Rectal smooth muscle tissue (tissue), 1 donor: ENCODE data around the gene TMPRSS5.
"Not testable (repeated sequence)": the region's sequence is repeated elsewhere in the genome, so short reads cannot be mapped to it uniquely, and the experiment has no call there.

Experiments
- H3K27ac ChIP-seq: one replicate; pipeline ENCODE4 v1.7.0; 2013; ENCODE audit warnings: low read depth, low read length, inconsistent platforms
- H3K27me3 ChIP-seq: one replicate; pipeline ENCODE4 v1.7.0; 2013; ENCODE audit warnings: low read length; ENCODE audit not compliant: control insufficient read depth, insufficient read depth
- H3K36me3 ChIP-seq: one replicate; pipeline ENCODE4 v1.7.0; 2013; ENCODE audit warnings: low read length; ENCODE audit not compliant: control insufficient read depth, insufficient read depth
- H3K4me1 ChIP-seq: one replicate; pipeline ENCODE4 v1.7.0; 2013; ENCODE audit warnings: low read length; ENCODE audit not compliant: control insufficient read depth, insufficient read depth
- H3K4me3 ChIP-seq: one replicate; pipeline ENCODE4 v1.7.0; 2013; ENCODE audit warnings: low read length
- H3K9ac ChIP-seq: one replicate; pipeline ENCODE4 v1.7.0; 2013; ENCODE audit warnings: low read length

TMPRSS5 gene

DNA sequence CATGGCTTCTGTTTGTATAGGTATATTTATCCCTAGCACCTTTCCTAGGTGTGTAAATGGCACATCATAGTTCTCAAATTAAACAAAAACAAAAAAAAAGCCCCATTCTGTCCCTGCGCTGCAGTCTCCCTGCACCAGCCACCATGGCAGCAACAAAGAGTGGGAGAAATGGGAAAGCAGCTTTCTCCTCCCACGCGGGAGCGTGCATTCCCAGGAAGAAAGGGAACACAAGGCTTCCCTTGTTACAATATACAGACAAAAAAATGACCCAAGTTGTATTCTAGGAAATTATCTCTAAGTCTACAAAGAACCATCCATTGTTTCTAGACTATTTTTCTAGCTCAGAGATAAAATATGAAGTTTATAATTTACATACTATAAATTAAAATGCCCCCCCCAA, 16.1 kb upstream of the TMPRSS5 start:
- Histone ChIP-seq H3K4me1 (no peaks in the 10 kb centered on the region), H3K9ac (no peak overlapping the region), H3K27ac (no peak overlapping the region), H3K36me3 (no peaks in the 10 kb centered on the region), H3K27me3 (no peaks in the 10 kb centered on the region), H3K4me3 (no peak overlapping the region)

GRCh38 chr11:113721462-113722066, 15.5 kb upstream of the TMPRSS5 start:
- H3K9ac ChIP-seq, result no peak overlapping the region
- H3K27ac ChIP-seq, result no peak overlapping the region
- no peak overlapping the region for H3K4me3 ChIP-seq
- no peaks in the 10 kb centered on the region for H3K36me3 ChIP-seq
- H3K4me1 ChIP-seq, result no peaks in the 10 kb centered on the region
- H3K27me3 ChIP-seq, result no peaks in the 10 kb centered on the region

GRCh38 chr11:113720478-113720877, 14.4 kb upstream of the TMPRSS5 start:
- not testable (repeated sequence) for H3K4me3 ChIP-seq, H3K36me3 ChIP-seq, H3K27ac ChIP-seq, H3K9ac ChIP-seq, H3K27me3 ChIP-seq, H3K4me1 ChIP-seq

GRCh38 chr11:113715882-113716625, 9.9 kb upstream of the TMPRSS5 start:
- Histone ChIP-seq H3K4me1 (no peaks in the 10 kb centered on the region), H3K9ac (no peak overlapping the region), H3K27me3 (no peaks in the 10 kb centered on the region), H3K4me3 (no peak overlapping the region), H3K27ac (no peak overlapping the region), H3K36me3 (peaks cover 2% of the 10 kb centered on the region)

DNA sequence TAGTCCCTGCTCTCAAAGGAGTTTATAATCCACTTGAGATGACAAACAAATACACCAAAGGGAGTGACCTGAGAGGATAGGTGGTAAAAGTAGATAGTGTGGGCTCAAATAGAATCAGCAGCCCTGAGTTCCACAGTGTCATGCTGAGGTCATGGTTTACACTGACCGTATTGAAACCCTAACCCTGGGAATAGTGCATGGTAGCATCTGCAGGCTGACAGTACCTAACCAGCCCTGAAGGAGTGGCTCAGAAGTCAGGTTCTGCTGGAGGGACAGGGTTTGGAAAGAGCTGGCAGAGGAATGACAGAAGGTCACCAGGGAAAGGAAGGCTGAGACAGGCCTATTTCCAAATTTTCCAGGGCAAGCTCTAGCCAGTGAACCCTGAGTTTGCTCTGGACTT, 9.2 kb upstream of the TMPRSS5 start:
- Histone ChIP-seq H3K27ac (no peak overlapping the region), H3K36me3 (peaks cover 2% of the 10 kb centered on the region), H3K4me1 (no peaks in the 10 kb centered on the region), H3K9ac (no peak overlapping the region), H3K27me3 (no peaks in the 10 kb centered on the region), H3K4me3 (no peak overlapping the region)

DNA sequence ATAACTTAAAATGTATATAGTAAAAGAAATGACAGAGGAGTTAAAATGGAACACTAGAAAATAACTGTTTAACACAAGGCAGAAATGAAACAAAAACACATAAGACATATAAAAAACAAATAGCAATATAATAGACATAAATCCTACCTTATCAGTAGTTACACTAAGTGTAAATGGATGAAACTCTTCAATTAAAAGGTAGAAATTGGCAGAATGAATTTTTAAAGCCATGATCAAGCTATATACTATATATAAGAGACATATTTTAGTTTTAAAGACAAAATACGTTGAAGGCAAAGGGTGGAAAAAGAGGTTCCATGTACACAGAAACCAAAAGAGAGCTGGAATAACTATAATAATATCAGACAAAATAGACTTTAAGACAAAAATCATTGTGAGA, 4.9 kb upstream of the TMPRSS5 start:
- Histone ChIP-seq H3K4me3 (no peak overlapping the region), H3K27me3 (no peaks in the 10 kb centered on the region), H3K9ac (no peak overlapping the region), H3K4me1 (no peaks in the 10 kb centered on the region), H3K27ac (no peak overlapping the region), H3K36me3 (peaks cover under 1% of the 10 kb centered on the region)

- not testable (repeated sequence) for H3K4me3 ChIP-seq, H3K36me3 ChIP-seq, H3K27me3 ChIP-seq, H3K4me1 ChIP-seq, H3K27ac ChIP-seq, H3K9ac ChIP-seq
Measured at GRCh38 chr11:113703551-113703950, 2.6 kb downstream of the TMPRSS5 start.

DNA sequence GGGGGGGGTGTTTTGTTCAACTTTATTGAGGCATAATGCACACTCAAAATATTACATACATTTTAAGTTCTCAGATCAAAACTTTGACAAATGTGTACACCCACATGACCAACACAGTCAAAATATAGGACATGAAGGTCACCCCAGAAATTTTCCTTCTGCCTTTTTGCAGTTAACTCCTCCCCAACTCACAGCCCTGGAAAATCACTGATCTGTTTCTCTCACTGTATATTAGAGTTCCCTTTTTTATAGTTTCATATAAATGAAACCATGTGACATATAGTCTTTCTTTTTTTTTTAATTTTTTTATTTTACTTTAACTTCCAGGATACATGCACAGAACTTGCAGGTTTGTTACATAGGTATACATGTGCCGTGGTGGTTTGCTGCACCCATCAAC, 4.6 kb downstream of the TMPRSS5 start:
- Histone ChIP-seq H3K27ac (no peak overlapping the region), H3K27me3 (no peaks in the 10 kb centered on the region), H3K36me3 (no peaks in the 10 kb centered on the region), H3K9ac (no peak overlapping the region), H3K4me1 (no peaks in the 10 kb centered on the region), H3K4me3 (no peak overlapping the region)

DNA sequence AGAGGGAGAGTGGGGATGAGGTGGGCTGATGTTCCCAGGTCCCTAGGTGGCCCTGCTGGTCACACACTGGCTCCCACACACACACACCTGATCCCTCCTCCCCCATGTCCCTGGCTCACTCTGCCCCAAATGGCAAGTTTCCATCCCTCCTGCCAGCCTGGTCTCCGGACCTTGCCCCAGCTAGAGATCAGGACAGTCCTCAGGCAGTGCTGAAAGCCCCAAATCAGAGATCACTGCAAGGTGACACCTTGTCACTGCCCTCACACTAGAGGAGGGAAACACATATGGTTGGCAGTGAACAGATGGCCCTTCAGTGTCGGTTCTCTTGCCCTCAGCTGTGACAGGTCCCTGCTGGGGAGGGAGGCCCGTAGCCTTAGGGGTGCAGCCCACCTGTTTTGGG, 7.6 kb downstream of the TMPRSS5 start:
- Histone ChIP-seq H3K4me3 (no peak overlapping the region), H3K9ac (no peak overlapping the region), H3K36me3 (no peaks in the 10 kb centered on the region)

DNA sequence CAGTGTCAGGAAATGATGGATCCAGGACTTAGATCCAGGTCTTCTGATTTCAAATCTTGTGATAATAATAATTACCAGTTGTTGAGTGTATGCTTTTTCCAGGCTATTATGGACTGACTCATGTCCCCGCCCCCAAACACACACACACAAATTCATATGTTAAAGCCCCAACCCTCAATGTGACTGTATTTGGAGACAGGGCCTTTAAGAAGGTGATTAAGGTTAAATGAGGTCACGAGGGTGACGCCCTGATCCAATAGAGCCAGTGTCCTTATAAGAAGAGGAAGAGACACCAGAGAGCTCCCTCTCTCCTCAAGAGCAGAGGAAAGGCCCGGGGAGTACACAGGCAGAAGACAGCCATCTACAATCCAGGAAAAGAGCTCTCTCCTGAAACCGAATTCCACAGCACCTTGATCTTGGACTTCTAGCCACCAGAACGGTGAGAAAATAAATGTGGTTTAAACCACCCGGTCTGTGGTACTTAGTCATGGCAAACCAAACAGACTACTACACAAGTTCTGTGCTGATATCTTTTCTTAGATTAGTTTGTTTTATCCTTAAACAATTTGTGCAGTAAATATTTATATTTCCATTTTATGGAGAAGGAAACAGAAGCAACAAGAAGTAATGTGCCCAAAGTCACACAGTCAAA, 8.2 kb downstream of the TMPRSS5 start:
- Histone ChIP-seq H3K36me3 (no peaks in the 10 kb centered on the region), H3K4me3 (no peak overlapping the region), H3K27me3 (no peaks in the 10 kb centered on the region), H3K9ac (no peak overlapping the region), H3K4me1 (no peaks in the 10 kb centered on the region), H3K27ac (no peak overlapping the region)

More for the DNA sequence above, 7.6 kb downstream of the TMPRSS5 start:
- H3K27ac ChIP-seq, result no peak overlapping the region
- no peaks in the 10 kb centered on the region for H3K27me3 ChIP-seq
- H3K4me1 ChIP-seq, result no peaks in the 10 kb centered on the region

- H3K4me3 ChIP-seq, result no peak overlapping the region
- H3K36me3 ChIP-seq, result no peaks in the 10 kb centered on the region
Measured at GRCh38 chr11:113697111-113697510, 9.0 kb downstream of the TMPRSS5 start.

GRCh38 chr11:113695207-113695606, 10.9 kb downstream of the TMPRSS5 start:
- no peaks in the 10 kb centered on the region for H3K36me3 ChIP-seq
- no peak overlapping the region for H3K4me3 ChIP-seq
- no peaks in the 10 kb centered on the region for H3K27me3 ChIP-seq
- no peak overlapping the region for H3K27ac ChIP-seq
- H3K9ac ChIP-seq, result no peak overlapping the region
- H3K4me1 ChIP-seq, result no peaks in the 10 kb centered on the region

More at GRCh38 chr11:113697111-113697510, 9.0 kb downstream of the TMPRSS5 start:
- Histone ChIP-seq H3K9ac (no peak overlapping the region), H3K27ac (no peak overlapping the region), H3K4me1 (no peaks in the 10 kb centered on the region), H3K27me3 (no peaks in the 10 kb centered on the region)
